Measurements from ENCODE around the gene FNDC11. TPM values are rescaled to one million over a fixed set of nuclear protein-coding genes. Genes with fewer than 3 reads are reported as not detected.

The FNDC11 gene
- total RNA-seq, 1 experiment from 2014 or later, result 1.8 TPM

GRCh38 chr20:63505723-63506122 is 48.2 kb upstream of the FNDC11 start:
- ATAC-seq, result no peak
- no peaks in the 10 kb centered on the region for H4K20me1 ChIP-seq (ENCODE audit: low read length)
- no peaks in the 10 kb centered on the region for H3F3A ChIP-seq (ENCODE audit: low read length, unreplicated experiment)
- no peaks in the 10 kb centered on the region for H3K79me2 ChIP-seq (ENCODE audit: low read length)
- BruUV-seq (replicated peaks), result no TSS peak
- ChIA-PET CTCF (no interaction called here), POLR2A (ENCODE audit: unreplicated experiment) (no interaction called here)
- no peaks in the 10 kb centered on the region for H3K4me1 ChIP-seq (ENCODE audit: insufficient read depth, low read length)
- H3K27ac ChIP-seq (ENCODE audit: low read length), result no peak overlapping the region
- H3K4me2 ChIP-seq (ENCODE audit: low read length), result no peak overlapping the region
- H3K27me3 ChIP-seq (ENCODE audit: low read length), result no peaks in the 10 kb centered on the region
- H3K4me3 ChIP-seq (ENCODE audit: low read length), result no peak overlapping the region
- no peaks in the 10 kb centered on the region for H3K9me2 ChIP-seq (replicated peaks; ENCODE audit: low read length)
- no peak overlapping the region for H3K9ac ChIP-seq (ENCODE audit: low read length)
- intact Hi-C loops (cut with micrococcal nuclease), result no loop called here
- no peaks in the 10 kb centered on the region for H3K36me3 ChIP-seq (ENCODE audit: low read depth, low read length)
- TF ChIP-seq EZH2 (IDR thresholded peaks at IDR 0.05; ENCODE audit: low read length, unreplicated experiment), result no peak
- TF ChIP-seq CTCF (conservative IDR thresholded peaks at IDR 0.05; ENCODE audit: low read depth, low read length), result no peak
- no peak for TF ChIP-seq EZH2phosphoT487 (IDR thresholded peaks at IDR 0.05; ENCODE audit: borderline replicate concordance, low read length)
- no peaks in the 10 kb centered on the region for H3K9me3 ChIP-seq (ENCODE audit: low read length)
- DNase-seq, result no peak
- H2AFZ ChIP-seq (ENCODE audit: low read length), result no peak overlapping the region

- no peaks in the 10 kb centered on the region for H3K4me1 ChIP-seq (ENCODE audit: insufficient read depth, low read length)
- CTCF ChIA-PET, result interaction anchor here (0.7 kb wide), 1 partner anchor 76 kb away, joined by 3 read pairs; no protein-coding TSS in a partner anchor
- no peaks in the 10 kb centered on the region for H3K79me2 ChIP-seq (ENCODE audit: low read length)
- H3K9me3 ChIP-seq (ENCODE audit: low read length), result no peaks in the 10 kb centered on the region
- no peaks in the 10 kb centered on the region for H3K36me3 ChIP-seq (ENCODE audit: low read depth, low read length)
- H3F3A ChIP-seq (ENCODE audit: low read length, unreplicated experiment), result no peaks in the 10 kb centered on the region
- no peak for TF ChIP-seq CTCF (conservative IDR thresholded peaks at IDR 0.05; ENCODE audit: low read depth, low read length)
- no peak for TF ChIP-seq EZH2 (IDR thresholded peaks at IDR 0.05; ENCODE audit: low read length, unreplicated experiment)
- TF ChIP-seq EZH2phosphoT487 (IDR thresholded peaks at IDR 0.05; ENCODE audit: borderline replicate concordance, low read length), result no peak
- H3K4me2 ChIP-seq (ENCODE audit: low read length), result no peak overlapping the region
- no peaks in the 10 kb centered on the region for H4K20me1 ChIP-seq (ENCODE audit: low read length)
- ATAC-seq (no peak), DNase-seq (no peak)
- no TSS peak for BruUV-seq (replicated peaks)
- H3K9me2 ChIP-seq (replicated peaks; ENCODE audit: low read length), result no peaks in the 10 kb centered on the region
- H3K9ac ChIP-seq (ENCODE audit: low read length), result no peak overlapping the region
- POLR2A ChIA-PET (ENCODE audit: unreplicated experiment), result interaction anchor here (0.6 kb wide), 1 partner anchor 10 kb away, joined by 3 read pairs; no protein-coding TSS in a partner anchor
- H3K4me3 ChIP-seq (ENCODE audit: low read length), result no peak overlapping the region
- H2AFZ ChIP-seq (ENCODE audit: low read length), result no peak overlapping the region
- H3K27me3 ChIP-seq (ENCODE audit: low read length), result no peaks in the 10 kb centered on the region
- intact Hi-C loops (cut with micrococcal nuclease), result no loop called here
- no peak overlapping the region for H3K27ac ChIP-seq (ENCODE audit: low read length)
These were observed 46.7 kb upstream of the FNDC11 start for GRCh38 chr20:63507083-63507743.

GRCh38 chr20:63508072-63508768 is 45.7 kb upstream of the FNDC11 start:
- Histone ChIP-seq H3K27me3 (ENCODE audit: low read length) (no peaks in the 10 kb centered on the region), H3K79me2 (ENCODE audit: low read length) (no peaks in the 10 kb centered on the region), H3K27ac (ENCODE audit: low read length) (no peak overlapping the region), H3K4me1 (ENCODE audit: insufficient read depth, low read length) (no peaks in the 10 kb centered on the region), H3K9me2 (replicated peaks; ENCODE audit: low read length) (no peaks in the 10 kb centered on the region), H3K9me3 (ENCODE audit: low read length) (no peaks in the 10 kb centered on the region), H3K4me3 (ENCODE audit: low read length) (no peak overlapping the region), H3K4me2 (ENCODE audit: low read length) (no peak overlapping the region), H3K9ac (ENCODE audit: low read length) (no peak overlapping the region), H4K20me1 (ENCODE audit: low read length) (no peaks in the 10 kb centered on the region), H3F3A (ENCODE audit: low read length, unreplicated experiment) (no peaks in the 10 kb centered on the region), H2AFZ (ENCODE audit: low read length) (no peak overlapping the region), H3K36me3 (ENCODE audit: low read depth, low read length) (no peaks in the 10 kb centered on the region)
- DNase-seq (no peak), ATAC-seq (no peak)
- ChIA-PET CTCF (no interaction called here), POLR2A (ENCODE audit: unreplicated experiment) (no interaction called here)
- TF ChIP-seq EZH2 (IDR thresholded peaks at IDR 0.05; ENCODE audit: low read length, unreplicated experiment) (no peak), EZH2phosphoT487 (IDR thresholded peaks at IDR 0.05; ENCODE audit: borderline replicate concordance, low read length) (no peak), CTCF (conservative IDR thresholded peaks at IDR 0.05; ENCODE audit: low read depth, low read length) (no peak)
- intact Hi-C loops (cut with micrococcal nuclease), result no loop called here
- no TSS peak for BruUV-seq (replicated peaks)
